ENCODE results near the gene TRAF2. TPM values are rescaled to one million over a fixed set of nuclear protein-coding genes. Genes with fewer than 3 reads are reported as not detected.

The TRAF2 gene
- total RNA-seq, 1 donor from 2014 or later = 14.4 TPM

DNA sequence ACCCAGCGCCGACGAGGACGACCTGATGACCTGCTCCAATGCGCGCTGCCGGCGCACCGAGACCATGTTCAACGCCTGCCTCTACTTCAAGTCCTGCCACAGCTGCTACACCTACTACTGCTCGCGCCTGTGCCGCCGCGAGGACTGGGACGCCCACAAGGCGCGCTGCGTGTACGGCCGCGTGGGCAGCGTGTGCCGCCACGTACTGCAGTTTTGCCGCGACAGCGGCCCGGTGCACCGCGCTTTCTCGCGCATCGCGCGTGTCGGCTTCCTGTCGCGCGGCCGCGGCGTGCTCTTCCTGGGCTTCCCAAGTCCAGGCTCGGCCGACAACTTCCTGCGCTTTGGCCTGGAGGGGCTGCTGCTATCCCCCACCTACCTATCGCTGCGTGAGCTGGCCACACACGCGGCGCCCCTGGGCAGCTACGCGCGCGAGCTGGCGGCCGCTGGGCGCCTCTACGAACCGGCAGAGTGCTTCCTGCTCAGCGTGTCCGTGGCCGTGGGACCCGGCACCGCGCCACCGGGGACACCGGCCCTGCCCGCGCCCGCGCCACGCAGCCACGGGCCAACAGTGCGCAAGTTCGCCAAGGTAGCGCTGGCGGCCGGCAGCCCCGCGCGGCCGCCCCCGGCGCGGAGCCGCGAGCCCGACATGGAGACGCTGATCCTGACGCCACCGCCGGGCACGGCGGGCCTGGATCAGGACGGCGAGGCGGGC lies 39.8 kb upstream of the TRAF2 start:
- H3K27ac Mint-ChIP-seq (ENCODE audit: unreplicated experiment) = peak overlapping the region; percentile 34
- H3K27ac ChIP-seq (ENCODE audit: low read depth, low read length) = no peak overlapping the region

GRCh38 chr9:136847088-136847825 lies 39.1 kb upstream of the TRAF2 start:
- H3K9ac ChIP-seq (ENCODE audit: low read length) = peak overlapping the region; percentile 85
- H3K36me3 Mint-ChIP-seq (ENCODE audit: low read depth, unreplicated experiment) = no peaks in the 10 kb centered on the region

More for the DNA sequence above, 39.8 kb upstream of the TRAF2 start:
- Histone ChIP-seq H3K27me3 (ENCODE audit: insufficient read depth, low read length) (peaks cover 7% of the 10 kb centered on the region), H3K4me3 (ENCODE audit: insufficient read depth, low read depth, low read length) (no peak overlapping the region), H4K20me1 (ENCODE audit: insufficient read depth, low read length) (peaks cover 19% of the 10 kb centered on the region), H3K4me1 (ENCODE audit: insufficient read depth, low read length) (peaks cover 13% of the 10 kb centered on the region), H3K4me2 (ENCODE audit: low read length) (no peak overlapping the region), H3K79me2 (ENCODE audit: insufficient read depth, low read length) (peaks cover 11% of the 10 kb centered on the region), H3K36me3 (ENCODE audit: insufficient read depth, low read length) (no peaks in the 10 kb centered on the region), H3K9me3 (ENCODE audit: insufficient read depth, low read depth, low read length) (peaks cover 6% of the 10 kb centered on the region), H2AFZ (ENCODE audit: low read depth, low read length) (no peak overlapping the region), H3K9ac (ENCODE audit: low read length) (no peak overlapping the region)
- Mint-ChIP-seq H3K36me3 (ENCODE audit: low read depth, unreplicated experiment) (no peaks in the 10 kb centered on the region), H3K4me1 (ENCODE audit: low read depth, unreplicated experiment) (peaks cover 5% of the 10 kb centered on the region), H3K9me3 (ENCODE audit: unreplicated experiment) (peaks cover 3% of the 10 kb centered on the region), H3K27me3 (ENCODE audit: low read depth, unreplicated experiment) (no peaks in the 10 kb centered on the region), H3K4me3 (ENCODE audit: unreplicated experiment) (no peak overlapping the region)
- TF ChIP-seq EZH2 (IDR thresholded peaks at IDR 0.05; ENCODE audit: insufficient read depth, low read length) = peak; percentile 96
- TF ChIP-seq, protein P1, sequence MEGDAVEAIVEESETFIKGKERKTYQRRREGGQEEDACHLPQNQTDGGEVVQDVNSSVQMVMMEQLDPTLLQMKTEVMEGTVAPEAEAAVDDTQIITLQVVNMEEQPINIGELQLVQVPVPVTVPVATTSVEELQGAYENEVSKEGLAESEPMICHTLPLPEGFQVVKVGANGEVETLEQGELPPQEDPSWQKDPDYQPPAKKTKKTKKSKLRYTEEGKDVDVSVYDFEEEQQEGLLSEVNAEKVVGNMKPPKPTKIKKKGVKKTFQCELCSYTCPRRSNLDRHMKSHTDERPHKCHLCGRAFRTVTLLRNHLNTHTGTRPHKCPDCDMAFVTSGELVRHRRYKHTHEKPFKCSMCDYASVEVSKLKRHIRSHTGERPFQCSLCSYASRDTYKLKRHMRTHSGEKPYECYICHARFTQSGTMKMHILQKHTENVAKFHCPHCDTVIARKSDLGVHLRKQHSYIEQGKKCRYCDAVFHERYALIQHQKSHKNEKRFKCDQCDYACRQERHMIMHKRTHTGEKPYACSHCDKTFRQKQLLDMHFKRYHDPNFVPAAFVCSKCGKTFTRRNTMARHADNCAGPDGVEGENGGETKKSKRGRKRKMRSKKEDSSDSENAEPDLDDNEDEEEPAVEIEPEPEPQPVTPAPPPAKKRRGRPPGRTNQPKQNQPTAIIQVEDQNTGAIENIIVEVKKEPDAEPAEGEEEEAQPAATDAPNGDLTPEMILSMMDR (IDR thresholded peaks at IDR 0.05; ENCODE audit: insufficient read depth, low read depth, low read length) = no peak
- no peak for DNase-seq (ENCODE audit: low read depth)
- no peak for FAIRE-seq

More at GRCh38 chr9:136847088-136847825, 39.1 kb upstream of the TRAF2 start:
- Histone ChIP-seq H3K4me1 (ENCODE audit: insufficient read depth, low read length) (peaks cover 9% of the 10 kb centered on the region), H3K4me2 (ENCODE audit: low read length) (peak overlapping the region; percentile 100), H3K27me3 (ENCODE audit: insufficient read depth, low read length) (peaks cover 7% of the 10 kb centered on the region), H4K20me1 (ENCODE audit: insufficient read depth, low read length) (peaks cover 15% of the 10 kb centered on the region), H2AFZ (ENCODE audit: low read depth, low read length) (peak overlapping the region; percentile 34), H3K9me3 (ENCODE audit: insufficient read depth, low read depth, low read length) (peaks cover 6% of the 10 kb centered on the region), H3K79me2 (ENCODE audit: insufficient read depth, low read length) (peaks cover 11% of the 10 kb centered on the region), H3K27ac (ENCODE audit: low read depth, low read length) (no peak overlapping the region), H3K4me3 (ENCODE audit: insufficient read depth, low read depth, low read length) (peak overlapping the region; percentile 70), H3K36me3 (ENCODE audit: insufficient read depth, low read length) (no peaks in the 10 kb centered on the region)
- no peaks in the 10 kb centered on the region for H3K27me3 Mint-ChIP-seq (ENCODE audit: low read depth, unreplicated experiment)
- H3K4me1 Mint-ChIP-seq (ENCODE audit: low read depth, unreplicated experiment) = no peaks in the 10 kb centered on the region
- peak; percentile 29 for DNase-seq (ENCODE audit: low read depth)
- peak overlapping the region; percentile 86 for H3K4me3 Mint-ChIP-seq (ENCODE audit: unreplicated experiment)
- H3K27ac Mint-ChIP-seq (ENCODE audit: unreplicated experiment) = peak overlapping the region; percentile 89
- peaks cover 3% of the 10 kb centered on the region for H3K9me3 Mint-ChIP-seq (ENCODE audit: unreplicated experiment)
- peak; percentile 10 for TF ChIP-seq EZH2 (IDR thresholded peaks at IDR 0.05; ENCODE audit: insufficient read depth, low read length)
- TF ChIP-seq, protein P1 (IDR thresholded peaks at IDR 0.05; ENCODE audit: insufficient read depth, low read depth, low read length) = no peak
- no peak for FAIRE-seq

Data from astrocyte (in vitro differentiated cells and primary cell).